GM23248 (cell line): Measurements from ENCODE around the gene TDRD5. TPM values are rescaled to one million over a fixed set of nuclear protein-coding genes. Genes with fewer than 3 reads are reported as not detected.

ENCODE experiments used
- DNase-seq: peaks from one replicate; pipeline ENCODE4 v3.0.0-alpha.2; 2015
- H2AFZ ChIP-seq: fragments of 200-600 bp; sonication (generic); 2 replicates; pipeline ENCODE4 v1.6.1; 2016; ENCODE audit warnings: antibody characterized with exemption
- H3F3A ChIP-seq: fragments of 200-600 bp; sonication (generic); 2 replicates; pipeline ENCODE4 v1.6.1; 2016; ENCODE audit warnings: mild to moderate bottlenecking, antibody characterized with exemption, mixed run types; ENCODE audit not compliant: insufficient read depth
- H3K27ac ChIP-seq: fragments of 200-600 bp; sonication (generic); 2 replicates; pipeline ENCODE4 v1.5.1; 2016; ENCODE audit warnings: mild to moderate bottlenecking
- H3K27me3 ChIP-seq: fragments of 200-600 bp; sonication (generic); replicated peaks from 2 replicates; pipeline ENCODE4 v1.6.1; 2016; ENCODE audit warnings: mild to moderate bottlenecking; ENCODE audit not compliant: insufficient read depth
- H3K36me3 ChIP-seq: fragments of 200-600 bp; sonication (generic); 2 replicates; pipeline ENCODE4 v1.6.1; 2016; ENCODE audit warnings: low read depth, mild to moderate bottlenecking
- H3K4me1 ChIP-seq: fragments of 200-600 bp; sonication (generic); 2 replicates; pipeline ENCODE4 v1.6.1; 2016; ENCODE audit warnings: mild to moderate bottlenecking; ENCODE audit not compliant: insufficient read depth
- H3K4me2 ChIP-seq: fragments of 200-600 bp; sonication (generic); one replicate; pipeline ENCODE4 v1.6.1; 2016; ENCODE audit warnings: mild to moderate bottlenecking; ENCODE audit not compliant: unreplicated experiment
- H3K4me3 ChIP-seq: fragments of 200-600 bp; sonication (generic); 2 replicates; pipeline ENCODE4 v1.5.1; 2016; ENCODE audit warnings: mild to moderate bottlenecking
- H3K79me2 ChIP-seq: fragments of 200-600 bp; sonication (generic); 2 replicates; pipeline ENCODE4 v1.6.1; 2016; ENCODE audit warnings: mild to moderate bottlenecking; ENCODE audit not compliant: insufficient read depth
- H3K9ac ChIP-seq: fragments of 200-600 bp; sonication (generic); 2 replicates; pipeline ENCODE4 v1.6.1; 2016; ENCODE audit warnings: mild to moderate bottlenecking
- H3K9me2 ChIP-seq: fragments of 200-600 bp; sonication (generic); 2 replicates; pipeline ENCODE4 v1.6.1; 2016; ENCODE audit warnings: mixed run types, mild to moderate bottlenecking, moderate library complexity; ENCODE audit not compliant: insufficient read depth
- H3K9me3 ChIP-seq: fragments of 200-600 bp; sonication (generic); one replicate; pipeline ENCODE4 v1.6.1; 2017; ENCODE audit warnings: low read depth
- H4K20me1 ChIP-seq: fragments of 200-600 bp; sonication (generic); 2 replicates; pipeline ENCODE4 v1.6.0; 2016; ENCODE audit not compliant: insufficient read depth
- EZH2 ChIP-seq: fragments of 200-600 bp; sonication (generic); IDR thresholded peaks from 2 replicates; pipeline ENCODE4 v1.6.1; 2018; ENCODE audit warnings: antibody characterized with exemption, mild to moderate bottlenecking; ENCODE audit not compliant: insufficient read depth, poor library complexity, severe bottlenecking
- EZH2phosphoT487 ChIP-seq: fragments of 200-600 bp; sonication (generic); IDR thresholded peaks from 2 replicates; pipeline ENCODE4 v1.6.1; 2018; ENCODE audit warnings: antibody characterized with exemption, moderate library complexity, mild to moderate bottlenecking, low read depth; ENCODE audit not compliant: insufficient read depth
- WGBS, 2 experiments: methylation state at CpG; one replicate each; pipeline ENCODE4 v1.1.6; 2015 to 2017; ENCODE audit warnings: low lambda C conversion rate in 2 of 2, low coverage in 1 of 2; ENCODE audit errors: missing lambda C conversion rate in 2 of 2; 5-methylcytosine and 5-hydroxymethylcytosine counted together
- in situ Hi-C: fragments of 300-500 bp; cut with MboI; formaldehyde crosslinking; loops from 2 replicates; pipeline ENCODE4 v1.15.0; 2020
- polyA plus RNA-seq: library from polyadenylated mRNA; unstranded; fragments of >200 nt; fragmentation: Nextera tagmentation; extraction: Ambion mirVana; gene quantifications from 2 replicates; pipeline ENCODE4 v1.2.1, GENCODE V29; 2016
- total RNA-seq: library from RNA; depleted of rRNA; stranded (reverse); fragments of >200 nt; shearing (Covaris generic); gene quantifications from 2 replicates; pipeline ENCODE4 v1.2.3, GENCODE V29; 2014

TDRD5 gene
- total and polyA plus RNA-seq, 2 experiments from 2014 or later, result not detected

GRCh38 chr1:179709841-179710329 lies 118.3 kb downstream of the TDRD5 start:
- Histone ChIP-seq H3K4me1 (peaks cover 5% of the 10 kb centered on the region; the same call in 1 of the 2 replicates), H3K79me2 (no peaks in the 10 kb centered on the region), H3K4me2 (peak overlapping the region; percentile 27), H3K9ac (no peak overlapping the region), H3K4me3 (no peak overlapping the region), H3K27ac (no peak overlapping the region), H2AFZ (no peak overlapping the region), H3K36me3 (no peaks in the 10 kb centered on the region), H4K20me1 (no peaks in the 10 kb centered on the region), H3K9me2 (no peaks in the 10 kb centered on the region), H3F3A (no peaks in the 10 kb centered on the region), H3K27me3 (0 out of 2 replicates have a peak, but pooled peaks cover 10% of the 10 kb centered on the region), H3K9me3 (no peaks in the 10 kb centered on the region)
- TF ChIP-seq EZH2, result no peak
- no peak for TF ChIP-seq EZH2phosphoT487
- in situ Hi-C loops, result loop anchor here (5.0 kb wide), 1 partner anchor 97 kb away; no protein-coding TSS in a partner anchor
- WGBS, 2 experiments, result 21 to 22% methylated on average over 5 of the region's 5 CpGs
- DNase-seq, result peak; percentile 66

- Histone ChIP-seq H3K4me3 (no peak overlapping the region), H3K79me2 (no peaks in the 10 kb centered on the region), H3K9ac (no peak overlapping the region), H2AFZ (no peak overlapping the region), H3K4me1 (peaks cover 5% of the 10 kb centered on the region; the same call in 1 of the 2 replicates), H3K36me3 (no peaks in the 10 kb centered on the region), H3K4me2 (no peak overlapping the region), H3K9me2 (no peaks in the 10 kb centered on the region), H4K20me1 (no peaks in the 10 kb centered on the region), H3K27ac (no peak overlapping the region), H3K27me3 (0 out of 2 replicates have a peak, but pooled peaks cover 10% of the 10 kb centered on the region), H3K9me3 (no peaks in the 10 kb centered on the region), H3F3A (no peaks in the 10 kb centered on the region)
- TF ChIP-seq EZH2, result no peak
- no peak for TF ChIP-seq EZH2phosphoT487
- DNase-seq, result no peak
- 5 to 22% methylated on average over 1 of the region's 1 CpG for WGBS, 2 experiments
- in situ Hi-C loops, result no loop called here
These were observed 122.5 kb downstream of the TDRD5 start for GRCh38 chr1:179714159-179714558.

- H4K20me1 ChIP-seq, result no peaks in the 10 kb centered on the region
- H3K4me2 ChIP-seq, result no peak overlapping the region
- no peak overlapping the region for H3K27ac ChIP-seq
- DNase-seq, result no peak
- H3K36me3 ChIP-seq, result no peaks in the 10 kb centered on the region
- H3K27me3 ChIP-seq, result 0 out of 2 replicates have a peak, but pooled peaks cover 10% of the 10 kb centered on the region
- in situ Hi-C loops, result no loop called here
- no peaks in the 10 kb centered on the region for H3F3A ChIP-seq
- no peaks in the 10 kb centered on the region for H3K9me3 ChIP-seq
- no peak overlapping the region for H3K9ac ChIP-seq
- no peak overlapping the region for H2AFZ ChIP-seq
- no peaks in the 10 kb centered on the region for H3K79me2 ChIP-seq
- TF ChIP-seq EZH2 (no peak), EZH2phosphoT487 (no peak)
- H3K9me2 ChIP-seq, result no peaks in the 10 kb centered on the region
- H3K4me1 ChIP-seq, result peaks cover 5% of the 10 kb centered on the region; the same call in 1 of the 2 replicates
- H3K4me3 ChIP-seq, result no peak overlapping the region
These were observed 123.0 kb downstream of the TDRD5 start for GRCh38 chr1:179714623-179715022.

- Histone ChIP-seq H3K4me1 (no peaks in the 10 kb centered on the region), H3K36me3 (no peaks in the 10 kb centered on the region), H3K9me2 (no peaks in the 10 kb centered on the region), H3K27me3 (no peaks in the 10 kb centered on the region), H3F3A (no peaks in the 10 kb centered on the region), H4K20me1 (no peaks in the 10 kb centered on the region), H3K4me2 (no peak overlapping the region), H3K9me3 (no peaks in the 10 kb centered on the region), H3K9ac (no peak overlapping the region), H3K79me2 (no peaks in the 10 kb centered on the region), H3K27ac (no peak overlapping the region), H2AFZ (no peak overlapping the region), H3K4me3 (no peak overlapping the region)
- no peak for TF ChIP-seq EZH2
- DNase-seq, result no peak
- in situ Hi-C loops, result no loop called here
These were observed 127.6 kb downstream of the TDRD5 start for GRCh38 chr1:179719272-179719671.

GRCh38 chr1:179728271-179728670 lies 136.6 kb downstream of the TDRD5 start:
- Histone ChIP-seq H3K79me2 (no peaks in the 10 kb centered on the region), H3F3A (no peaks in the 10 kb centered on the region), H3K4me3 (no peak overlapping the region), H3K27me3 (peaks cover 19% of the 10 kb centered on the region), H3K9me2 (no peaks in the 10 kb centered on the region), H3K9ac (no peak overlapping the region), H3K4me2 (no peak overlapping the region), H3K36me3 (no peaks in the 10 kb centered on the region), H2AFZ (no peak overlapping the region), H3K4me1 (no peaks in the 10 kb centered on the region), H3K27ac (no peak overlapping the region), H3K9me3 (no peaks in the 10 kb centered on the region), H4K20me1 (no peaks in the 10 kb centered on the region)
- in situ Hi-C loops, result no loop called here
- DNase-seq, result peak; percentile 11
- no peak for TF ChIP-seq EZH2
- no peak for TF ChIP-seq EZH2phosphoT487
- WGBS, 2 experiments, result 0% methylated on average over 2 of the region's 2 CpGs
